KBM-7 (cell line): ENCODE results near the gene PRKD2.
A peak's percentile ranks its signal among the peaks of the same experiment; 100 is the strongest.
"Not testable (repeated sequence)": the region's sequence is repeated elsewhere in the genome, so short reads cannot be mapped to it uniquely, and the experiment has no call there.

Experiments
- DNase-seq: peaks from one replicate; pipeline ENCODE4 v3.0.0-alpha.2; 2015
- in situ Hi-C: fragments of 300-500 bp; cut with MboI; formaldehyde crosslinking; loops from 2 replicates; pipeline ENCODE4 v1.14.3; 2020; ENCODE audit warnings: low sequenced_read_pairs, low pct_unique_long_range_greater_than_20kb, mixed read lengths

Gene PRKD2

GRCh38 chr19:46717034-46717715 lies at the start of gene PRKD2:
PRKD2 (minus strand) TSS chr19:46717114; CDS start chr19:46716370, 744 bp downstream.
- in situ Hi-C loops = no loop called here
- DNase-seq = peak; percentile 68

GRCh38 chr19:46764817-46765291 lies 47.9 kb upstream of the PRKD2 start:
- in situ Hi-C loops = no loop called here
- peak; percentile 58 for DNase-seq

- in situ Hi-C loops = no loop called here
- DNase-seq = no peak
These were observed 45.5 kb upstream of the PRKD2 start for GRCh38 chr19:46762245-46762890.

- in situ Hi-C loops = no loop called here
- DNase-seq = no peak
These were observed 44.5 kb upstream of the PRKD2 start for GRCh38 chr19:46761418-46761831.

GRCh38 chr19:46760897-46761296 lies 44.0 kb upstream of the PRKD2 start:
- in situ Hi-C loops = not testable (repeated sequence)

GRCh38 chr19:46760363-46760762 lies 43.4 kb upstream of the PRKD2 start:
- DNase-seq = no peak
- in situ Hi-C loops = no loop called here

More at GRCh38 chr19:46760897-46761296, 44.0 kb upstream of the PRKD2 start:
- DNase-seq = not testable (repeated sequence)

GRCh38 chr19:46759817-46760333 lies 43.0 kb upstream of the PRKD2 start:
- in situ Hi-C loops = no loop called here
- DNase-seq = no peak

- in situ Hi-C loops = no loop called here
- no peak for DNase-seq
These were observed 42.3 kb upstream of the PRKD2 start for GRCh38 chr19:46759206-46759605.

GRCh38 chr19:46756544-46756888 lies 39.6 kb upstream of the PRKD2 start:
- DNase-seq = no peak
- in situ Hi-C loops = no loop called here

GRCh38 chr19:46755853-46756543 lies 39.1 kb upstream of the PRKD2 start:
- in situ Hi-C loops = no loop called here
- no peak for DNase-seq

GRCh38 chr19:46755077-46755852 lies 38.4 kb upstream of the PRKD2 start:
- DNase-seq = no peak
- in situ Hi-C loops = no loop called here

GRCh38 chr19:46753420-46754155 lies 36.7 kb upstream of the PRKD2 start:
- peak; percentile 70 for DNase-seq
- in situ Hi-C loops = no loop called here

- DNase-seq = peak; percentile 72
These were observed 31.6 kb upstream of the PRKD2 start for GRCh38 chr19:46748325-46749109.

GRCh38 chr19:46746281-46747057 lies 29.6 kb upstream of the PRKD2 start, which contains the start of gene STRN4:
STRN4 (minus strand) TSS chr19:46746450; CDS start chr19:46746430, 20 bp downstream.
- in situ Hi-C loops = no loop called here
- no peak for DNase-seq

More at GRCh38 chr19:46748325-46749109, 31.6 kb upstream of the PRKD2 start:
- in situ Hi-C loops = no loop called here

GRCh38 chr19:46745521-46746280 lies 28.8 kb upstream of the PRKD2 start, which contains the start of gene FKRP:
FKRP (plus strand) TSS chr19:46746057; CDS start chr19:46755451, 9,394 bp downstream.
- in situ Hi-C loops = no loop called here
- DNase-seq = no peak

GRCh38 chr19:46745030-46745429 lies 28.1 kb upstream of the PRKD2 start:
- DNase-seq = no peak
- in situ Hi-C loops = no loop called here
